ENCODE results near the gene EFTUD2.
A peak's percentile ranks its signal among the peaks of the same experiment; 100 is the strongest.
"Not testable (repeated sequence)": the region's sequence is repeated elsewhere in the genome, so short reads cannot be mapped to it uniquely, and the experiment has no call there.

Gene EFTUD2

DNA sequence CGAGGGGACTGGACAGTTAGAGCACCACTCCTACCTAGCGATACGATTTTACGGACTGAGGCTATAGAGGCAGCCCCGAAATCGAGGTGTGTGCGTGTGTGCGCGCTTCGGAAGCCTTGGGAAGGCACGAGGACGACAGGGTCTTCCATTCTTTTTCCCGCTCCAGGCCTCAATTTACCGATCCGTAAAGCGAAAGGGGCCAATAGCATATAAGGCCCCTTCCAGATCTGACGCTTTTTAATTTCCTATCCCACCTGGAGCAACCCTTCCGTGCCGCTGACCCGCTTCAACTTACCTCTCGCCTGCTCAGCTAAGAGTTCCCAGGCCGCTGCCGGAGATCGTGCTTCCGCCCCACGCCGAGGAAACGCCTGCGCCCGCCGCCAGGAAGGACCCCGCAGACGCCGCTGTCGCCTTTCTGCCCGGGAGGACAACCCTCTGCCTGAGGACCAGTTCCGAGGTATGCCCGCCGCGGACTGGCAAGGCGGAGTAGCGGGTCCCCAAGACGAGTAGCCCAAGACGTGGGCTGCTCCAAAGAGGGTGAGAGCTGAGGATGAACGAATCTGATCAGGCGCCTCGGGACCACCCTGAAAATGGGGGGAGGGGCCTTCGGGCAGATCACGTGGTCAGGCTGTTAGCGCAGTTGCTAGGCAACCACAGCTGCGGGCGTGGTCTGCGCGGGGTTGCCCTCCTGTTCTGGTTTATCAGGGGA lies at the start of gene EFTUD2:
Gene EFTUD2, minus strand, starts transcription at position 372 of the 709 bp plus-strand sequence. CDS start 4,924 bp downstream, outside the sequence.
- TF ChIP-seq, protein P1, sequence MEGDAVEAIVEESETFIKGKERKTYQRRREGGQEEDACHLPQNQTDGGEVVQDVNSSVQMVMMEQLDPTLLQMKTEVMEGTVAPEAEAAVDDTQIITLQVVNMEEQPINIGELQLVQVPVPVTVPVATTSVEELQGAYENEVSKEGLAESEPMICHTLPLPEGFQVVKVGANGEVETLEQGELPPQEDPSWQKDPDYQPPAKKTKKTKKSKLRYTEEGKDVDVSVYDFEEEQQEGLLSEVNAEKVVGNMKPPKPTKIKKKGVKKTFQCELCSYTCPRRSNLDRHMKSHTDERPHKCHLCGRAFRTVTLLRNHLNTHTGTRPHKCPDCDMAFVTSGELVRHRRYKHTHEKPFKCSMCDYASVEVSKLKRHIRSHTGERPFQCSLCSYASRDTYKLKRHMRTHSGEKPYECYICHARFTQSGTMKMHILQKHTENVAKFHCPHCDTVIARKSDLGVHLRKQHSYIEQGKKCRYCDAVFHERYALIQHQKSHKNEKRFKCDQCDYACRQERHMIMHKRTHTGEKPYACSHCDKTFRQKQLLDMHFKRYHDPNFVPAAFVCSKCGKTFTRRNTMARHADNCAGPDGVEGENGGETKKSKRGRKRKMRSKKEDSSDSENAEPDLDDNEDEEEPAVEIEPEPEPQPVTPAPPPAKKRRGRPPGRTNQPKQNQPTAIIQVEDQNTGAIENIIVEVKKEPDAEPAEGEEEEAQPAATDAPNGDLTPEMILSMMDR (conservative IDR thresholded peaks at IDR 0.05; ENCODE audit: control insufficient read depth, insufficient read depth, low read depth, low read length), result no peak
- DNase-seq (ENCODE audit: low read depth), result peak; percentile 84
- H3K4me3 ChIP-seq (ENCODE audit: control insufficient read depth, low read depth, low read length), result peak within 1 kb of the TSS; percentile 99

GRCh38 chr17:44948315-44948795 lies 49.1 kb upstream of the EFTUD2 start:
- peak overlapping the region; percentile 92 for H3K4me3 ChIP-seq (ENCODE audit: control insufficient read depth, low read depth, low read length)
- DNase-seq (ENCODE audit: low read depth), result no peak
- TF ChIP-seq, protein P1 (conservative IDR thresholded peaks at IDR 0.05; ENCODE audit: control insufficient read depth, insufficient read depth, low read depth, low read length), result no peak

- H3K4me3 ChIP-seq (ENCODE audit: control insufficient read depth, low read depth, low read length), result peak within 1 kb of the TSS; percentile 92
- DNase-seq (ENCODE audit: low read depth), result peak; percentile 96
- TF ChIP-seq, protein P1 (conservative IDR thresholded peaks at IDR 0.05; ENCODE audit: control insufficient read depth, insufficient read depth, low read depth, low read length), result no peak
Observed at GRCh38 chr17:44947461-44948314, 48.4 kb upstream of the EFTUD2 start, which contains the start of gene KIF18B. KIF18B (minus strand) TSS chr17:44947773; CDS start chr17:44936344, 11,429 bp downstream.

GRCh38 chr17:44945652-44946051 lies 46.4 kb upstream of the EFTUD2 start:
- H3K4me3 ChIP-seq (ENCODE audit: control insufficient read depth, low read depth, low read length); DNase-seq (ENCODE audit: low read depth): not testable (repeated sequence)

GRCh38 chr17:44942456-44942855 lies 43.2 kb upstream of the EFTUD2 start:
- DNase-seq (ENCODE audit: low read depth), result no peak

DNA sequence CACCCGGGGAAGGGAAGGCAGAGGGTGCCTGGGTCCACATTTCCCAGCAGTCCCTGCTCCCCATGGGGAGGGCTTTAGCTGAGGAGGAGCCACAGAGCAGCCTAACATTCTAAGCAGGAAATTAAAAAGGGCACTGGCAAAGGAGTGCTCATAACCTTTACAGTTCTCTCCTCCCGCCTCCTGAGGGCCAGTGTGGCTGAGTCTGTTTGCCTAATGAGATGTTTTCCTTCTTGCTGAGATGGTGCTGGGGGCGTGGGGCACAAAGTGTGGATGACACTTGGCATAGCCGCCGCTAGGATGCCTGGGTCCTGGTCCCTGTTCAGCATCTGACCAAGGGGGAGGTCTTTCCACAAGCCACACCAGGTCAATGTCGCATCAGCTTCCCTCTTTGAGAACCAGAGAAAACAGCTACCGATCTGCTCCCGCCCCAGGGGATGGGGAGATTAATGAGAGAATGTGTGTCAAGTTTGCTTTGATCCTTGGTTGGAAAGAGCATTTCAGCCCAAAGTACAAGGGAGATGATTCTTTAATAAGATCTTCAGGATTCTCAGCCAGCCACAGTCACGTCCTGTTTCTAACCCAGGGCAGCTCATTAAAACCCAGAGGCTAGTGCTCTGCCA lies 42.6 kb upstream of the EFTUD2 start:
- TF ChIP-seq, protein P1 (conservative IDR thresholded peaks at IDR 0.05; ENCODE audit: control insufficient read depth, insufficient read depth, low read depth, low read length), result no peak
- no peak for DNase-seq (ENCODE audit: low read depth)
- H3K4me3 ChIP-seq (ENCODE audit: control insufficient read depth, low read depth, low read length), result no peak overlapping the region

More at GRCh38 chr17:44942456-44942855, 43.2 kb upstream of the EFTUD2 start:
- no peak overlapping the region for H3K4me3 ChIP-seq (ENCODE audit: control insufficient read depth, low read depth, low read length)
- TF ChIP-seq, protein P1 (conservative IDR thresholded peaks at IDR 0.05; ENCODE audit: control insufficient read depth, insufficient read depth, low read depth, low read length), result no peak
